GM19372 (cell line): Measurements from ENCODE around the gene RREB1.
"Not testable (repeated sequence)": the region's sequence is repeated elsewhere in the genome, so short reads cannot be mapped to it uniquely, and the experiment has no call there.

Experiments
- ATAC-seq: cut with Tn5 transposase; IDR thresholded peaks from one replicate; pipeline ENCODE4 v1.9.1; 2021; ENCODE audit warnings: mild to moderate bottlenecking, low read depth, moderate library complexity; ENCODE audit not compliant: unreplicated experiment

The RREB1 gene

DNA sequence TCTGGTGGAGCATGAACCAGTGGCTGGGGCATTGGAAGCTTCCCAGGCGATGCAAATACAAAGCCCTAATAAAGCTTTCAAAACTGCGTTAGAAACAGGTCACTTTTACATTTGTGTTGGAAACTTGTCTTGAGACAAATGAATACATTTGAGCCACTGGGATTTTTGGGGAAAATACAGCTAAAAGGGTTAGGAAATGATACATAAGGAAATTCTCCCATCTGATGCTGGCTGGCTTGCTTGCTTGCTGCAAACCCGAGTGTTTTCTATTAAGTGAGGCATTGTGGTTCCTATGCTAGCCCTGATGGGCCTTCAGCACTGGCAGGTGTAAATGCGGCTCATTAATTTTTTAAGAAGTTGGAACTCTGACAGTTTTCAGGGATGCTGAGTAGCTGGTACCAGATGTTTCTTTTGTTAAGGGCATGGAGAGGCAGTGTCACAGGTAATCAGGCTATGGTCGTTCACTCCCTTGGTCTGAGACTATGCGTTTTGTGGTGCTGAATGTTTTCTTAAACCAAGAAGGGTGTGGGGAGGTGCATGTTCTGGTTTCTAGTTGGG is 35.2 kb downstream of the RREB1 start:
- no peak for ATAC-seq

DNA sequence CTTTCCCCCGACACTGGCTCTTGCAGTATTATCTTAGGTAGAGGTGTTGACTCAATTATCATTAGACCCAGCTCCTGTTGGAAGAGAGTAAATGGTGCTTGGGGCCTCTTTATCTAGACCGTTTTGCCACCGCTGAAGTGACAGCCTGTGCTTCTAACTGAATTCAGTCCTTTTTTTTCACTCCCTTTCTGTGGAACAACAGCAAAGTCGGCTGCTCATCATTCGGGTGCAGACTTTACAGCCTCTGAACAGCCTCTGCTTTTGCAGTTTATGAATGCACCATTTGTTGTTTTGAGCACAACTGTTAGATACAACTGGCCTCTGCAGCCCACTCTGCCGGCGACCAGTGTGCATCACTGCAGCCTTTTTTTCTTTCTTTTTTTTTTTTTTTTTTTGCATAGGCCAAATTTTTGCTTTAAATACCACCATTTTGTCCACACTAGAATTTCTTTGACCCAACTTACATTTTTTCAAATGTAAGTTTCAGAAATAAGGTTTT is 35.8 kb downstream of the RREB1 start:
- ATAC-seq: no peak

DNA sequence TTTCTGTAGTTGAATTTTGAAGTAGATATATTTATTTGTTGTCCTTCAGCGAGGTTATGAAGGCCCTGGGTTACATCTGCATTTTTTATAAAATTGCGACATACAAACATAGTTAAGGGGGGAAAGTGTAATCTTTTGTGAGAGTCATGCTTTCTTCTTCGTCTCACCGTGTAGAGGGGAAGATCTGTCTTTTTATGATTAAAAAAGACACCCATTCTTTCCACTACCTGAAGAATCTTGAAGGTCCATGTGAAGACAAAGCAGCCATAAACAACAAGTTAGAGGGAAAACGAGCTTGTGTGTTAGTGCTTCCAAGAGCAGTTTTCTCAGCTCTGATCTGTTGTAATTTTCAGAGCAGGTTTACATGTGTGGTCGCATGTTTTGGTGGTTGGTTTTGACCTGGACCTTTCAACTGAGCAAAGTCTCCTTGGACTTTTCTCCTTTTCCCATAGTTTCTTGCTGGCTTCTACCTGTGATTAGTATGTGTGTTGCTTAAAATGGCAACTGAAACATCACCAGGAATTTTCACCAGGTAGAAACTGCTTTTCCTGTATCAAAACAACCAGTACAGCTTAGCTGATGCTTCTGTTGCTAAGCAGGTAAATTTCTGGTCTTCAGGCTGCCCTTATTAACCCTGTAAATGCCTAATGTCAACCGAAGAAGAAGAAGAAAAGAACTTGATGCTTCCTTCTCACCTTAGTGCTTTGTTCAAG is 37.3 kb downstream of the RREB1 start:
- no peak for ATAC-seq

DNA sequence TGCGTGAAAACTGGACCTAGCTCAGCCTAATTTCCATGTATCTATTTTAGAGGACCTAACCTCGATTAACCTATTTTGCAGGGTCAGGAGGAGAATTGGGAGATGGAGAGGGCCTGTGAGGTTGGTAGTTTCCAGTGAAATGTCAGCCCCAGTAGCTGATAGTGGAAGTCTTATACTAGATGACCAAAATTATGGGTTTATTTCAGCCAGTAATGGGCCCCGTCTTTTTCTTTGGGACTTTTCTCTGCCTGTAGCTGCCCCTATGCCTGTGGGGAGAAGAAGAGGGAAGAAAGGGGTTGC is 37.8 kb downstream of the RREB1 start:
- ATAC-seq: no peak

DNA sequence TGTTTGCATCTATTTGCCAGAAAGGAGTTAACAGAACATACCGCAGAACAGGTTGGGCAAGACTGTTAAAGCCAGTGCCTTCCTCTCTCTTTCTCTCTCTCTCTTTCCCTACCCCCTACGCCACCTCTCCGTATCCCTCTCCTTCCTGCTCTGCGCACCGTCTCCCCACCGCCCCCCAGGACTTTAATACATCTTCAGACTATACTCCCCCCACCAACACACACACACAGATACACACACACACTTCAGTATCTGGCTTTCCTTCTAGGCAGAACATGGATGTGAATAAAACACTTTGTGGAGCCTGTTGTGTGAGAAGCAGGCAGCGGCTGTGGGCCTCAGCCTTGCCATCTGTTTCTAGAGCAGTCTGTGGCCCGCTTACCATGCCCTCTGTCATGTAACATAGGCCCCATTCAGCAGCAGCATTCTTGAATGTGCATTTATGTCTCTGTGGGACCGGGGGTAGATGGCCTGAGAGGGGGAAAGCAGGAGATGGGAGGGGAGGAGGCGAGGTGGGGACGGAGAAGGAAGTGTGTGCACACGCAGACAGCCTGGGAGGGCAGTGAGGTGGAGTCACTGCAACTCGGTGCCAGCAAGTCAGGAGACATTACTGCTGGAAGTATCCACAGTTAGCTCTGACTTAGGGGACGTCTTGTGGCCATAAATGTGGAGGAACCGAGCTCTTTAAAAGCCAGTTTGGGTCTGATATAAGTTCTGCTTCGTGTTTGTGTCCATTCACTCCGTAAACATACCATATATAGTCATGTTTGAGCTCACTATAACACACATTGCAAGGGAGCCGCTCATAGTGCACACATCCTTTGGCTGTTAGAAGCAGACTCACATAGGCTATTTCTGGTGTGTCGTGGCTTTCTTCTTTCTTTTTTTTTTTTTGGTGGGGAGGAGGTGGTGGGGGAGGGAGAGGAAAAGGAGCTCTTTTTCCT is 38.4 kb downstream of the RREB1 start:
- ATAC-seq: no peak

DNA sequence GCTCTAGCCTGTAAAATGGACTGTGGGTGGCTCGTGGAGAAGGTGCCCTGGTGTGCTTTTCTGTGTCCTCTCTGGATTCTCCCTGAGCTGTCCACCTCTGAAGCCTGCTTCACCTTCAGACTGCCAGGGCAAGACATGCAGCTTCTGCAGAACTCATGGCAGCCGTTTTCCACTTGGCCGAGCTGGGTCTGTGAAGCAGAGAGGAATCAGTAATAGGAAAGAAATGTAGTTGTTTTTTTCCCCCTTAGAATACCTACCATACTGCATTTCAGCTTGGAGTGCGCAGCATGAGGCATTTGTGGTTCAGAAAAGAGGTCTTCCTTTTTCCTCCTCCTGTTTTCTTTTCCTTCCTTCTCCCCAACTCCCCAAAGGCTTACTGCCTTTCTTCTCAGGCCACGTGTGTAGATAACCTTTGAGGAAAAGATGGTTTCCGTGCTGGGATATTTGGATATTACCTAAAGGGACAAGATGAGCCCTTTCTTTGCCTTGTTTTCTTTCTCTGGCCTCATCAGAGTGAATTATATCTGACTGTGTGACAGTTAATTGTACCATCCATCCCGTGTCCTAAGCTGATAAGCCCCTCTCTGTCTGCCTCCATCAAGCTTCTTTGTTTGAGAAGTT is 39.4 kb downstream of the RREB1 start:
- ATAC-seq: no peak

DNA sequence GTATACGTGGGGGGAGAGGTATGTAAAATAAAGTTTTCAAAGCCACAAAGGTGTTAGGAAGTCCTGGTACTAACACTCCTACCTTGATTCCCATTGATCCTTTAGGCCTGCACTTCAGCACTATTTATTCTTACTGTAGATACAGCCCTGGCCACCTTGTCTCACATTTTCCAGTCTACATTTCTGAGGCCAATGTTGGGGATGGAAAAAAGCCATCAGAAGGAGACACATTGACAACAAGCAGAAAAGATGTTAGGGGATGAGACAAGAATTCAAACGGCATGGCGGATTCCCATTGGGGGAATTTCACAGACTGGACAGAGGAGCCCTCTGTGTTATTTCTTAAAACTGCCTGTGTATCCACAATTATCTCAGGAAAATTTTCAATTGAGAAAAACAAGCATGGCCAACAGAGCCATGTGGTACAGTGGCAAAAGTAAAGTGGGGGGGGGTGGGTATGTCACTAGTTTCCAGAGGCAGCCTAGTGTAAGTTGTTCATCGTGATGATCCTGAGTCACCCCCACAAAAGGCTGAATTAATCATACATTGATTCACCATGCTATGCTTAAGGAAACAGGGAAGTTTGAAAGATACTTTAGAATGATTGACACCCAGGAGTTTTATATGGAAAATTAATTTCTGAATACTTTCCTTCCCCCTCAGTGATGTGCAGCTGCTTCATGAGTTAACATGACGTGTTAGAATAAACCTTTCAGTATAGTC is 40.5 kb downstream of the RREB1 start:
- ATAC-seq: no peak

DNA sequence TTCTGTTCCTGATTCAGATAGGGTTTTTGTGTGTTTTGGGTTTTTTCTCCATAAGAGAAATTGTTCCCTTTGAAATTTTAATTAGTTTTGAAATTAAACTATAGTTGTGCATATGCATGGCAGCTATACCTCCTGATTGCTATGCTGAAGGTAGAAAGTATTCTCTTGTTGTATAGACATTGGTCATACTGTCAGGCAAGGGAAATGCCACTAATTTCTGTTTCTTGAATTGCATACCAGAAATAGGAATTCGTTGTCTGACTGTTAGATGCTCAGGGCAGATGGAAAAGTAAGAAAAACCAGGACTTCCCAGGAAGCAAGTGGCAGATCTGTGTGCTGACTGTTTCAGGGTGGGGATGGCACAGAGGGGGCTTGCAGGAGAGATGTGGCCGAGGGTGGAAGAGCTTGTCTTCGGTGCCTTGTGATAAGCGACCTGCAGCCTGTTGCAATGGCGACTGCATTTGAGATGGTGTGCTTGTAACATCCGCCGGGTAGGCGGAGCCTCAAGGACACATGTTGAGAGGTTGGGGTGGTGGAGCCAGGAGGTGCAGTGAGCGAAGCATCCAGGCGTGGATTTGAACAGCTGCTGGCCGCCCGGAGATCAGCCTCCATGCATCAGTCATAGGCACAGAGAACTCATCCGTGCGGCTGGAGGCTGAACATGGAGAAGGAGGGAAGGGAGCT is 42.8 kb downstream of the RREB1 start:
- ATAC-seq: no peak

DNA sequence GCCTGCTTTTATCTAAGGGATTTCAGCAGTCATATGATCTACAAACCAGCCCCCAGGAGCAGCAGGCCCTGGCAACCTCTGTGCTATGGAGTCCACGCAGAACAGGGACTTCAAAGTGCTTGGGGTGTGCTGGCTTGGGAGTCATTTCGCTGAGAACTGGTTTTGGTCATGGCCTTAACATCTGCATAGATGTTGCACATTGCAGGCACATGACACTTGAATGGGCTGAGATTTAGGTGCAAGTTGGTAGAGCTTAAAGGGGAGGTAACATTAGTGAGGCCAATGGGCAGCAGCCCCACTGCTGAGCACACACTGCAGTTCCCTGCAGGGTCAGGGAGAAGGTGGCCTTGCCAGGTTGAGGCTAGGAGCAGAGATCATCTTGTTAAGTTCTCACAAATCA is 43.6 kb downstream of the RREB1 start:
- no peak for ATAC-seq

DNA sequence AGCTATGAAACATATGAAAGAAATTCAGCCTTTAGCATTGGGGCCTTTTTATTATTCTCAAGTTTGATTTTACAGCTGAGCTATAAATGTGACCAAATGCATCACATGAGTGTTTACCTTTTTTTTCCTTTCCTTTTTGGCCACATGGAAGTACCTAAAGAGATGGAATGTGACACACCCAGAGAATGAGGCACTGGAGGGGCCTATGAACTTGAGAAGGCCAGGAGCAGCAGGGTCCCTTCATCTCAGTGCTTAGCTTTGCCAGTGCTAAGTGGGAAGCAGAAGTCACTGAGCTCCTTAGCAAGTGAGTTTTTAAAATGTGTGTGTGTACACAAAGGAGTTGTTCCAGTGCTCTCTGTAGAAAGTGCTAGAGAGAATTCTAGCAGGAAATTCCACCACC is 44.7 kb downstream of the RREB1 start:
- no peak for ATAC-seq

DNA sequence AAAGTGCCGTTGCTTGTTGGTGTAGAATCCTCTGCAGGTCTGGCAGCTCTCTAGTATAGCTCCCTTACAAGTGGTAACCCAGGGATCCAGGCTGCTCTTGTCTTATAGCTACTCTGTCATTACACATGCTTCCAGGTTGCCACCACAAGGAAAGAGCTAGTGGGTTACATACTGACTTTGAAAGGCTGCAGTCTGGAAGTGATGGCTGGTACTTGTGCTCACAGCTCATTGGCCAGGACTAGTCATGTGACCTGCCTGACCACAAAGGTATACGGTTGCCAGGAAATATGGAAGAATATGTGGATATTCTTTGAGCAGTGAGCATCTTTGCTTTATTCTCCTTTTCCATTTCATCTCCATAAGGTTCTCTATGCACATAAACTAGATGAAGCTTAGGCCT is 46.0 kb downstream of the RREB1 start:
- no peak for ATAC-seq

DNA sequence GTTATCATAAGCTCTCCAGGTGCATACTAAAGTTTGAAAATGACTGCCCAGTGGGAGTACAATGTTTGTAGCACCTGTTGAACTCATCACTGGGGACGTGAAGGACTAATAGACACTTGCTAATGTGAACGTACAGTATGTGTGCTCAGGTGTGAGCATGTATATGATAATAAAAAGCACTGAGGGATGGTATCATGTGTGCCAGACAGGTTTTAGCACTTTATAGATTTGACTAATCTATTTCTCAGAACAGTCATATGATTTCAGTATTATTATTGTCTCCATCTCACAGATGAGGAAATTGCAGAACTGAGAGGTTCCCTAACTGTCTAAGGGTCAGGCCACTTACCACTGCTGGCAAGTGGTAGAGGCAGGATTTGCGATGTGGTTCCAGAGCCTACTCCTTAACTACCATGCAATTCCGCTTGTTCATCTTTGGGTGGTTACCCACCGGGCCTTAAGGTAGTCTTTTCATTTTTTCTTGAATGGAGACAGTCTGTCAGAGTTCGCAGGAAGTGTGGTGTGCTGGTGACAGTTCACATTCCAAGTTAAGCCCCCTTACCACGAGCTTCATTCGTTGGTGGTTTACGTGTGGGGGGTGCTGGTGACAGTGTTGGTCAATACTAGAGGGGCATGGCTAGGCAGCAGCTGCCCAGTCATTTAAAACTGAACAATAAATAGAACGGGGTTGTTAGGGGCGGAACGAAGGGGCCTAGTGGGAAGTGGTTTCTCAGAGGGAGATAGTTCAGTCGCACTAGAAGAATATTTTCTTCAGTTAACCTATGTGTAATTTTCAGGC is 46.8 kb downstream of the RREB1 start:
- peak; percentile 70 for ATAC-seq

DNA sequence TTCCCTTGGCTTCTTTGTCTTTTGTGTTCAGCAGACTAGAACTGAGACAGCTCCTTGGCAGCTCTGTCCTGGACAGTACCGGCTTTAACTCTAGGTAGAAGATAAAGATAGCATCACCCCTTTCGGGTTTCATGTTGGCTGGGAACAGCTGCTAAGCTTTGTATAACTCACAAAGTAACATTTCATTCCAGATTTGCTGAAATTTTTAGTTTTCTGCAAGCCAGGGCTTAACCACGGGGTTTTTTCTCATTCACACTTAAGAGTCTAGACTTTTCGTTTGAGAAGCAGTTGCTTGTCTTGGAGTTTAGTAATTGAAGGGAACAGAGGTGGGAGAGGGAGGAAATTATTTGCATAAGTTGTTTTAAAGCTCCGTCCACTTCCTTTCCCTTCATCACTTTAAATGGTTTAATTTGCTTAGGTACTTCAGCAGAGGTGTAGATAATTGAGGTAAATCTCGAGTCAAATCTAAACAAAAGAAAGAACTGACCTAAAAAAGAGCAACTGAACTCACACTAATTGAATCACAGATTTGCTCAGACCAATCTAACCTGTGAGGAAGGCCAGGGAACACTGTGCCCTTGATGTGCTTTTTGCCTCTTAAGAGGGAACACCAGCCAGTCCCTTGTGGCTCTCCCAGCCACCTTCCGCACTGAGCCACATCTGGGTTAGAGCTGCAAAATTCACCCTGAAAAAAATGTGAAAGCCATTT is 48.3 kb downstream of the RREB1 start:
- no peak for ATAC-seq

DNA sequence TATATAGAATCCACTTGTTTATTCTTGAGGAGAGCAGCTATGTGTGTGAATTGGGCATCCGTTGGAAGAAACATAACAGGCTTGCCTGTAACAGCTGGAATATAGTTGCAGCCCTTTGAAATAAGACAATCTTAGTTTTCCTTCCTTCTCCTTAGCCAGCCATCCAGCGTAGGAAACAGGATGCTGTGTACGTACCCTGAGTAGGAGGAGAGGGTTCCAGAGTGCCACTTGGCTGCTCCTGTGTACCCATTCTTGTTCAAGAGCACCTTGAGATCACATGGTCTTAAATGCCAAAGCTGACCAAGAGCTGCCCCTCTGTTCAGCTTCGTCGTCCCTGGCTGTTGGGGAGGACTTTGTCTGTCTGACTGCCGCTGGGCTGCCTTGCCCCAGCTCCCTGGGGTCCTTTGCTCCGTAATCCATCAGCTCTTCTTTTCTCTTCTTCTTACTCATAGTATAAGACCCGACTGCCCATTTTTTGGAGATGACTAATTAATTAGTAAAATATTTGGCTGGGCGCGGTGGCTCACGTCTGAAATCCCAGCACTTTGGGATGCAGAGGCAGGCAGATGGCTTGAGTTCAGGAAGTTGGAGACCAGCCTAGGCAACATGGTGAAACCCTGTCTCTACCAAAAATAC is 49.0 kb downstream of the RREB1 start:
- no peak for ATAC-seq

DNA sequence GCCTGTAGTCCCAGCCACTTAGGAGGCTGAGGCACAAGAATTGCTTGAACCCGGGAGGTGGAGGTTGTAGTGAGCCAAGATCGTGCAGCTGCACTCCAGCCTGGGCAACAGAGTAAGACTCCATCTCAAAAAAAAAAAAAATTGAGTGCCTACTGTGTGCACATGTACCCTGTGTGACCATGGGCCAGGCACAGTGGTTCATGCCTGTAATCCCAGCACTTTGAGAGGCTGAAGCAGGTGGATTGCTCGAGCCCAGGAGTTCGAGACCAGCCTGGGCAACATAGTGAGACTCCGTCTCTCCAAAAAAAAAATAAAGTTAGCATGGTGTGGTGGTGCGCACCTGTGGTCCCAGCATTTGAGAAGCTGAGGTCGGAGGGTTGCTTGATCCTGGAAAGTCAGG is 49.5 kb downstream of the RREB1 start:
- not testable (repeated sequence) for ATAC-seq

DNA sequence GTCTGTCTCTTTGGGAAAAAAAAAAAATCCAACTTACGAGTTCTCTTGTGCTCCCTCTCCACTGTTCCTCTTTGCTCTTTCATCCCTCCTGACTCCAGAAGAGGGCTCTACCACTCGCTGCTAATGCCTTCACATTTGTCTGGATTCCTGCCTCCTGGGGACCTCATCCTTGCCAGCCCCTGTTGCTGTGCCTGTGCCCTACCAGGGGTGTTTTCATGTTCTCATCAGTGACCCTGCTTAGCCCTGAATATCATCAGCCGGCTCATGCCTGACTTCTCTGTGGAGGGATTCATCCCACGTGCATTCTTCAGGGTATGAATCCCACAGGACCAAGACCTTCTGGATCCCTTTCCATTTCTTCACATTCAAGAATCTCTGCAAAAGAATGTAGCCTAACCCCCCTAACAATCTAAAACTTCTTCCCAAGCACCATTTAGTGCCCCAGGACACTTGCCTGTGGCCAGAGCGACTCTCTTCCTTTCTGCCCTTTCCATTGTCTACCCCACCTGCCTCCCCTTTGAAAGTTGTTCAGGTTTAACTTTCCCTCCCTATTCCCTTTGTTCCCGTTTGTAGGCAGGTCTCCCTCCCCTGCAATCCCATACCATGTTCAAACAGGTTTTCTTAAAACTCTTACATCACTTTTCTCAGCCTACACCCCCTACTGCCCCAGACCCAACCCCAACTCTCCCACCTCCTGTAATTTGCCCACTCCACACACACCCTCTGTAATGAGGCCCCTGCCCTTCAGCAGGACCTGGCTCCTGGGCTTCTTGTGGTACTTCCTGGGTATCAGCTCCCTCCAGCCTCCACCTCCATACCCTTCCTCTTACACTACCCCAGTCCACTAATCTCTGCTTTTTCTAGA is 50.2 kb downstream of the RREB1 start:
- no peak for ATAC-seq
